Keratinocyte (primary cell): ENCODE data around the gene CYP4F3. TPM values are rescaled to one million over a fixed set of nuclear protein-coding genes. Genes with fewer than 3 reads are reported as not detected.

Experiments used
- DNase-seq: peaks from one replicate; pipeline ENCODE4 v3.0.0-alpha.2; 2011; ENCODE audit warnings: low read depth, missing footprints, low spot score
- FAIRE-seq: peaks from 2 replicates; lab custom pipeline; 2011; peaks lifted over from hg19 to GRCh38; lab: Jason Lieb, UNC
- H2AFZ ChIP-seq: 2 replicates; pipeline ENCODE4 v1.6.0; 2012; ENCODE audit warnings: low read length, control low read depth, inconsistent platforms; ENCODE audit not compliant: control insufficient read depth
- H3K27ac ChIP-seq: 2 replicates; pipeline ENCODE4 v1.5.1; 2011; ENCODE audit warnings: low read length; ENCODE audit not compliant: control insufficient read depth, insufficient read depth
- H3K27me3 ChIP-seq: 3 replicates; pipeline ENCODE4 v1.6.0; 2011; ENCODE audit warnings: low read length; ENCODE audit not compliant: control insufficient read depth, insufficient read depth; ENCODE audit errors: extremely low read depth
- H3K36me3 ChIP-seq, 2 experiments: 2 replicates in 1 of 2; 3 replicates in 1 of 2; pipeline ENCODE4 v1.5.1; 2011; ENCODE audit warnings: low read length in 2 of 2, mild to moderate bottlenecking in 1 of 2; ENCODE audit not compliant: control insufficient read depth in 2 of 2, insufficient read depth in 2 of 2; ENCODE audit errors: extremely low read depth in 1 of 2
- H3K4me1 ChIP-seq: 3 replicates; pipeline ENCODE4 v1.5.1; 2011; ENCODE audit warnings: low read length; ENCODE audit not compliant: control insufficient read depth, insufficient read depth; ENCODE audit errors: extremely low read depth
- H3K4me2 ChIP-seq: 3 replicates; pipeline ENCODE4 v1.6.0; 2011; ENCODE audit warnings: low read depth, low read length; ENCODE audit not compliant: control insufficient read depth, insufficient read depth; ENCODE audit errors: extremely low read depth
- H3K4me3 ChIP-seq, 3 experiments: fragments of 200-600 bp in 1 of 3; sonication (generic) in 1 of 3; 2 replicates in 2 of 3; 3 replicates in 1 of 3; pipeline ENCODE4 v1.5.1; 2011 to 2016; ENCODE audit warnings: low read length in 3 of 3, mild to moderate bottlenecking in 3 of 3, control low read depth in 2 of 3, inconsistent platforms in 1 of 3, low read depth in 1 of 3, mixed read lengths in 1 of 3, mixed run types in 1 of 3, moderate library complexity in 1 of 3; ENCODE audit not compliant: control insufficient read depth in 2 of 3, insufficient read depth in 2 of 3; ENCODE audit errors: extremely low read depth in 1 of 3
- H3K79me2 ChIP-seq: 2 replicates; pipeline ENCODE4 v1.6.0; 2012; ENCODE audit warnings: low read length; ENCODE audit not compliant: control insufficient read depth, insufficient read depth
- H3K9ac ChIP-seq: 3 replicates; pipeline ENCODE4 v1.6.0; 2011; ENCODE audit warnings: low read length; ENCODE audit not compliant: control insufficient read depth, insufficient read depth; ENCODE audit errors: extremely low read depth
- H3K9me1 ChIP-seq: 3 replicates; pipeline ENCODE4 v1.6.0; 2011; ENCODE audit warnings: low read length; ENCODE audit not compliant: control insufficient read depth, insufficient read depth; ENCODE audit errors: extremely low read depth
- H3K9me3 ChIP-seq: 2 replicates; pipeline ENCODE4 v1.5.1; 2012; ENCODE audit warnings: low read depth, low read length; ENCODE audit not compliant: control insufficient read depth
- H4K20me1 ChIP-seq: 3 replicates; pipeline ENCODE4 v1.6.0; 2011; ENCODE audit warnings: low read length; ENCODE audit not compliant: control insufficient read depth, insufficient read depth; ENCODE audit errors: extremely low read depth
- CTCF ChIP-seq, 3 experiments: IDR thresholded peaks in 1 of 3; conservative IDR thresholded peaks in 1 of 3; optimal IDR thresholded peaks in 1 of 3; 2 replicates in 2 of 3; 3 replicates in 1 of 3; pipeline versions ENCODE3 to v1.5.1; 2011; ENCODE audit warnings: low read length in 3 of 3, mild to moderate bottlenecking in 3 of 3, moderate library complexity in 2 of 3, control low read depth in 1 of 3, inconsistent platforms in 1 of 3; ENCODE audit not compliant: insufficient read depth in 2 of 3; ENCODE audit errors: extremely low read depth in 1 of 3
- EZH2 ChIP-seq: IDR thresholded peaks from one replicate; pipeline ENCODE4 v1.6.1; 2012; ENCODE audit warnings: inconsistent platforms, mild to moderate bottlenecking, low read length, moderate library complexity
- dilution Hi-C: fragments of 300-500 bp; cut with MboI; formaldehyde crosslinking; loops from one replicate; pipeline ENCODE4 v1.7.0; 2020; ENCODE audit warnings: low sequenced_read_pairs; ENCODE audit not compliant: extremely low pct_ligation_motif_present
- polyA plus RNA-seq, 5 experiments: library from polyadenylated mRNA; depleted of rRNA in 3 of 5; stranded (reverse) in 3 of 5; stranded (forward) in 1 of 5; unstranded in 1 of 5; fragments of >200 nt; gene quantifications; 1 replicate in 1 of 5; 2 replicates in 3 of 5; 3 replicates in 1 of 5; pipeline versions ENCODE4 v1.2.1 to v1.2.3, GENCODE V29; 2011 to 2012; ENCODE audit warnings: missing spikeins in 2 of 5, low read depth in 1 of 5, low replicate concordance in 1 of 5

Gene CYP4F3
- polyA plus RNA-seq, 1 donor (not counting 4 experiments of a cell fraction or from before 2014, with no cell fraction given), result 0.76 TPM

- FAIRE-seq, result no peak
- Histone ChIP-seq H2AFZ (no peak overlapping the region), H3K9ac (no peak overlapping the region), H3K9me1 (no peaks in the 10 kb centered on the region), H3K9me3 (no peaks in the 10 kb centered on the region), H3K4me2 (no peak overlapping the region), H4K20me1 (no peaks in the 10 kb centered on the region), H3K4me1 (no peaks in the 10 kb centered on the region), H3K27me3 (no peaks in the 10 kb centered on the region), H3K36me3 (no peaks in the 10 kb centered on the region), H3K79me2 (no peaks in the 10 kb centered on the region), H3K27ac (no peak overlapping the region), H3K4me3 (no peak overlapping the region)
- DNase-seq, result no peak
- dilution Hi-C loops, result no loop called here
- TF ChIP-seq EZH2 (no peak), CTCF (optimal IDR thresholded peaks at IDR 0.05 in 1 of 3, IDR thresholded peaks at IDR 0.05 in 1 of 3, conservative IDR thresholded peaks at IDR 0.05 in 1 of 3; ENCODE audit: extremely low read depth in 1 of 3, insufficient read depth in 2 of 3, low read length in 3 of 3) (no peak)
Measured at GRCh38 chr19:15621801-15622200, 18.9 kb upstream of the CYP4F3 start.

GRCh38 chr19:15622991-15623390, 17.7 kb upstream of the CYP4F3 start:
- H3K27me3 ChIP-seq, result no peaks in the 10 kb centered on the region
- no peaks in the 10 kb centered on the region for H3K9me3 ChIP-seq
- DNase-seq, result no peak
- H2AFZ ChIP-seq, result no peak overlapping the region
- no peaks in the 10 kb centered on the region for H3K4me1 ChIP-seq
- no peaks in the 10 kb centered on the region for H3K36me3 ChIP-seq
- TF ChIP-seq CTCF (optimal IDR thresholded peaks at IDR 0.05 in 1 of 3, IDR thresholded peaks at IDR 0.05 in 1 of 3, conservative IDR thresholded peaks at IDR 0.05 in 1 of 3; ENCODE audit: extremely low read depth in 1 of 3, insufficient read depth in 2 of 3, low read length in 3 of 3) (no peak), EZH2 (no peak)
- H3K9ac ChIP-seq, result no peak overlapping the region
- FAIRE-seq, result no peak
- no peak overlapping the region for H3K4me3 ChIP-seq
- no peaks in the 10 kb centered on the region for H4K20me1 ChIP-seq
- H3K27ac ChIP-seq, result no peak overlapping the region
- no peaks in the 10 kb centered on the region for H3K9me1 ChIP-seq
- dilution Hi-C loops, result no loop called here
- H3K4me2 ChIP-seq, result no peak overlapping the region
- no peaks in the 10 kb centered on the region for H3K79me2 ChIP-seq
